Measurements from ENCODE around the gene CDC42SE2. TPM values are rescaled to one million over a fixed set of nuclear protein-coding genes. Genes with fewer than 3 reads are reported as not detected.

The CDC42SE2 gene
- total RNA-seq, 1 donor from 2014 or later: 19.4 TPM

GRCh38 chr5:131230406-131230805, 33.4 kb upstream of the CDC42SE2 start:
- no peak for DNase-seq (ENCODE audit: extremely low spot score in 2 of 2)
- H3K4me1 ChIP-seq: no peaks in the 10 kb centered on the region
- no peak overlapping the region for H3K27ac ChIP-seq
- intact Hi-C loops (cut with DNase I): no loop called here
- H3K27me3 ChIP-seq: no peaks in the 10 kb centered on the region
- H3K36me3 ChIP-seq: no peaks in the 10 kb centered on the region
- H3K4me3 ChIP-seq: no peak overlapping the region
- TF ChIP-seq, protein P1, sequence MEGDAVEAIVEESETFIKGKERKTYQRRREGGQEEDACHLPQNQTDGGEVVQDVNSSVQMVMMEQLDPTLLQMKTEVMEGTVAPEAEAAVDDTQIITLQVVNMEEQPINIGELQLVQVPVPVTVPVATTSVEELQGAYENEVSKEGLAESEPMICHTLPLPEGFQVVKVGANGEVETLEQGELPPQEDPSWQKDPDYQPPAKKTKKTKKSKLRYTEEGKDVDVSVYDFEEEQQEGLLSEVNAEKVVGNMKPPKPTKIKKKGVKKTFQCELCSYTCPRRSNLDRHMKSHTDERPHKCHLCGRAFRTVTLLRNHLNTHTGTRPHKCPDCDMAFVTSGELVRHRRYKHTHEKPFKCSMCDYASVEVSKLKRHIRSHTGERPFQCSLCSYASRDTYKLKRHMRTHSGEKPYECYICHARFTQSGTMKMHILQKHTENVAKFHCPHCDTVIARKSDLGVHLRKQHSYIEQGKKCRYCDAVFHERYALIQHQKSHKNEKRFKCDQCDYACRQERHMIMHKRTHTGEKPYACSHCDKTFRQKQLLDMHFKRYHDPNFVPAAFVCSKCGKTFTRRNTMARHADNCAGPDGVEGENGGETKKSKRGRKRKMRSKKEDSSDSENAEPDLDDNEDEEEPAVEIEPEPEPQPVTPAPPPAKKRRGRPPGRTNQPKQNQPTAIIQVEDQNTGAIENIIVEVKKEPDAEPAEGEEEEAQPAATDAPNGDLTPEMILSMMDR (IDR thresholded peaks at IDR 0.05): no peak
- no peaks in the 10 kb centered on the region for H3K9me3 ChIP-seq

- H3K36me3 ChIP-seq: no peaks in the 10 kb centered on the region
- H3K27ac ChIP-seq: no peak overlapping the region
- no peaks in the 10 kb centered on the region for H3K4me1 ChIP-seq
- no peak overlapping the region for H3K4me3 ChIP-seq
- TF ChIP-seq POLR2A (IDR thresholded peaks at IDR 0.05) (no peak), POLR2AphosphoS5 (IDR thresholded peaks at IDR 0.05; ENCODE audit: insufficient read depth in 1 of 2, low read depth in 1 of 2) (no peak)
- TF ChIP-seq, protein P1 (IDR thresholded peaks at IDR 0.05): no peak
- H3K27me3 ChIP-seq: no peaks in the 10 kb centered on the region
- H3K9me3 ChIP-seq: no peaks in the 10 kb centered on the region
- intact Hi-C loops (cut with DNase I): no loop called here
- DNase-seq (ENCODE audit: extremely low spot score in 2 of 2): no peak
Observed at GRCh38 chr5:131239686-131240085, 24.2 kb upstream of the CDC42SE2 start.

DNA sequence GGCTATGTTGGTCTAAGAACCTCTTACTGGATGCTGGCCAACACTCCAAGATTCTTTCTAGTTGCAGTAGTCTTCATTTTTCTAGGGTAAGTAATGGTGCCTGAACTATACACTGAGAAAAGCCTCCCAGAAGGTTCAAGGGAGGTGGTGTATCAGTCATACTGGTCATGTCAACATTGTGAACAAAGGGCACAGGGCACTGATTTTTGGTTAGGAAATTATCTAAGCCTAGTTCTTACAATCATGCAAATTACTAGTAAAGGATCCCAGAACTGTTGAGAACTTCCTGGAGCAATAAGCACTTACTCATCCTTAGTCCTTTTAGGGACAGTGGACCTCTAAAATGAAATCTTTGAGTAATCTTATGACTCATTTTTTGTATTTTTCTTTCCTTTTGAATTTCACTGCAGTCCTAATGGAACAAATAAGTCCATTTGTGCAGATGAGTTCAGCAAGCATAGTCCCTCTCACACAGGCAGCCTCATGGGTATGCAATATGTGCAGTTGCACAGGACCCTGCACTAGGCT, 21.1 kb upstream of the CDC42SE2 start:
- H3K9me3 ChIP-seq: no peaks in the 10 kb centered on the region

DNA sequence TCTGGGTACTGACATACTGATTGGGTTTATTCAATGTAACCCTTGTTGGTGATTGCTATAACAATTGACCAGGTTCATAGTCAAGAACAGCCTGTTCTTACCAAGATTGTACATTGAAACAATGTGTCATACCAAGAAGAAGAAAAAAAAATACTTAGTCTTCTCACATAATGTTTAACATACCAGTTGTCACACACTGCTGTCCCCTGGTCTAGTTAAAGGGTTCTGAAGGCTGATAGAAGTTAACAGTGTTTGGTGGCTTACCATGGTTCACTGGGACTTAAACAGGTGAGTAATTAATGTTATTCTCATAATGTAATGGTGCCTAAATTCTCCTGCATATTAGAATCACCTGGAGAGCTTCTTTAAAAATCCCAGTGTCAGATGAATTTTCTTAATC, 18.5 kb upstream of the CDC42SE2 start:
- H3K27me3 ChIP-seq: no peaks in the 10 kb centered on the region
- intact Hi-C loops (cut with DNase I): no loop called here
- no peaks in the 10 kb centered on the region for H3K4me1 ChIP-seq
- H3K9me3 ChIP-seq: no peaks in the 10 kb centered on the region
- peaks cover 0 to 4% of the 10 kb centered on the region in 2 donors for H3K36me3 ChIP-seq
- TF ChIP-seq POLR2A (IDR thresholded peaks at IDR 0.05): no peak
- TF ChIP-seq, protein P1 (IDR thresholded peaks at IDR 0.05): no peak
- TF ChIP-seq POLR2AphosphoS5 (IDR thresholded peaks at IDR 0.05; ENCODE audit: insufficient read depth in 1 of 2, low read depth in 1 of 2): no peak
- no peak for DNase-seq (ENCODE audit: extremely low spot score in 2 of 2)
- H3K27ac ChIP-seq: no peak overlapping the region
- no peak overlapping the region for H3K4me3 ChIP-seq

More for the DNA sequence above, 21.1 kb upstream of the CDC42SE2 start:
- no peaks in the 10 kb centered on the region for H3K4me1 ChIP-seq
- H3K4me3 ChIP-seq: no peak overlapping the region
- H3K27ac ChIP-seq: no peak overlapping the region
- peaks cover 0 to 4% of the 10 kb centered on the region in 2 donors for H3K36me3 ChIP-seq
- DNase-seq (ENCODE audit: extremely low spot score in 2 of 2): no peak
- intact Hi-C loops (cut with DNase I): no loop called here
- TF ChIP-seq POLR2A (IDR thresholded peaks at IDR 0.05) (no peak), POLR2AphosphoS5 (IDR thresholded peaks at IDR 0.05; ENCODE audit: insufficient read depth in 1 of 2, low read depth in 1 of 2) (no peak)
- TF ChIP-seq, protein P1 (IDR thresholded peaks at IDR 0.05): no peak
- H3K27me3 ChIP-seq: no peaks in the 10 kb centered on the region

DNA sequence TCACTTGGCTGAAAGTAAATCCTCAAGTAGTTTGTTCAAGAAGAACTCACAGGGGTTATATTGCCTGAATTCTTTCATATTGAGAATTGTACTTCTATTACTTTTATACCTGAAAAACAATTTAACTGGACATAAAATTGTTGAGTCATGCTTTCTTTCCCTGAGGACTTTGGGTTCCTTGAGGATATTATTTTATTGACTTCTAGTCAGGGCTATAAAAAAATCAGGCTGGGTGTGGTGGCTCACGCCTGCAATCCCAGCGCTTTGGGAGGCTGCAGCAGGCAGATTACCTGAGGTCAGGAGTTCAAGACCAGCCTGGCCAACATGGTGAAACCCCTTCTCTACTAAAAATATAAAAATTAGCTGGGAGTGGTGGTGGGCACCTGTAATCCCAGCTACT, 17.9 kb upstream of the CDC42SE2 start:
- H3K4me3 ChIP-seq: no peak overlapping the region
- intact Hi-C loops (cut with DNase I): no loop called here

More for the DNA sequence above, 17.9 kb upstream of the CDC42SE2 start:
- Histone ChIP-seq H3K9me3 (no peaks in the 10 kb centered on the region), H3K36me3 (peaks cover 0 to 4% of the 10 kb centered on the region in 2 donors), H3K4me1 (no peaks in the 10 kb centered on the region), H3K27me3 (no peaks in the 10 kb centered on the region), H3K27ac (no peak overlapping the region)
- no peak for TF ChIP-seq POLR2A (IDR thresholded peaks at IDR 0.05)
- TF ChIP-seq, protein P1 (IDR thresholded peaks at IDR 0.05): no peak
- no peak for TF ChIP-seq POLR2AphosphoS5 (IDR thresholded peaks at IDR 0.05; ENCODE audit: insufficient read depth in 1 of 2, low read depth in 1 of 2)
- no peak for DNase-seq (ENCODE audit: extremely low spot score in 2 of 2)
